Measurements from ENCODE around the gene GMPR2. TPM values are rescaled to one million over a fixed set of nuclear protein-coding genes. Genes with fewer than 3 reads are reported as not detected.

GMPR2 gene
- total and polyA plus RNA-seq, 2 of the 13 experiments (the other 11 are each of a cell fraction or from before 2014, with no cell fraction given): 210 to 273 TPM

DNA sequence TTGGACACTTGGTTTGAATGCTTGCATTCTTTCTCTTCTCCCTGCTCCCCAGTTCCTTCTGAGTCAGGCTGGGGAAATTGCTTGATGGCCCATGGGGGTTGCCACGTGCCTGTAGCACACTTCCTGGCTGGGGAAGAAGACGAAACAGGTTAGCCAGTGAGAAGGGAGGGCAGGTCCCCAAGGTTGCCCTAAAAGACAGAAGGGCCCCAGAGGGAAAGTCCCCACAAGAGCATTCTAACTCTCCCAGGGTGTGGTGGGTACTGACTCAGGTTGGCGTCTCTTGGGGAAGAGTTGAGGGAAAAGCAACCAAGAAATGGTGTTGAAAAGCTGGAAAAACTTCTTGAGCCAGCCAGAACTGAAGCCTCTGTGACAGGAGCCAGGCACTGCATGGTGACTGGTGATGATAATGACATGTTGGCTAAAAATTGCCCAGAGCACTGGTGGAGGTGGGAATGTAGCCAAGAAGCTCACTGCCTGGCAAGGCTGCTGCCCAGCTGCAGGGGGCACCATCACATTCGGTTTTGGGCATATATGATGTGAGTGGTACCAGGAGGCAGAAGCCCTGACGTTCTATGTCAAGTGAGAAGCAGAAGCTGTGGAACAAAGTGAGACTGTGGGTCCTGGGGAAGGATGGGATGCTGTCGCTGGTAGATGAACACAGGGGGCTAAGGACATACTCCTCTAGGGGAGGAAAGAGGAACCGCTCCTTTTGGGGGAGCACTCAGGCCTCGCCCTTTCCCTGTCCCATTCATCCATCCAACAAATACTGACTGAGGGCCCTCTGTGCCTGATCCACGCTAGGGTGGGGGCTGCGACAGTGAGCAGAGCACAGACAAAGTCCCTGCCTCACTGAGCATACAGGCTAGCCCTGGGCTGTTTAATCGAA is 46.8 kb downstream of the GMPR2 start (continued):
- TF ChIP-seq, protein P1, sequence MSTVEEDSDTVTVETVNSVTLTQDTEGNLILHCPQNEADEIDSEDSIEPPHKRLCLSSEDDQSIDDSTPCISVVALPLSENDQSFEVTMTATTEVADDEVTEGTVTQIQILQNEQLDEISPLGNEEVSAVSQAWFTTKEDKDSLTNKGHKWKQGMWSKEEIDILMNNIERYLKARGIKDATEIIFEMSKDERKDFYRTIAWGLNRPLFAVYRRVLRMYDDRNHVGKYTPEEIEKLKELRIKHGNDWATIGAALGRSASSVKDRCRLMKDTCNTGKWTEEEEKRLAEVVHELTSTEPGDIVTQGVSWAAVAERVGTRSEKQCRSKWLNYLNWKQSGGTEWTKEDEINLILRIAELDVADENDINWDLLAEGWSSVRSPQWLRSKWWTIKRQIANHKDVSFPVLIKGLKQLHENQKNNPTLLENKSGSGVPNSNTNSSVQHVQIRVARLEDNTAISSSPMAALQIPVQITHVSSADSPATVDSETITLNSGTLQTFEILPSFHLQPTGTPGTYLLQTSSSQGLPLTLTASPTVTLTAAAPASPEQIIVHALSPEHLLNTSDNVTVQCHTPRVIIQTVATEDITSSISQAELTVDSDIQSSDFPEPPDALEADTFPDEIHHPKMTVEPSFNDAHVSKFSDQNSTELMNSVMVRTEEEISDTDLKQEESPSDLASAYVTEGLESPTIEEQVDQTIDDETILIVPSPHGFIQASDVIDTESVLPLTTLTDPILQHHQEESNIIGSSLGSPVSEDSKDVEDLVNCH (CRISPR knock-in tag; IDR thresholded peaks at IDR 0.05): no peak
- TF ChIP-seq THAP11 (CRISPR knock-in tag; IDR thresholded peaks at IDR 0.05) (no peak), ZNF501 (CRISPR knock-in tag; IDR thresholded peaks at IDR 0.05) (no peak), XRCC5 (optimal IDR thresholded peaks at IDR 0.05; ENCODE audit: low read length) (peak; percentile 13), RFX5 (IDR thresholded peaks at IDR 0.05; ENCODE audit: low read depth, low read length) (peak; percentile 58; the same call in 1 of the 2 replicates), POLR2A (IDR thresholded peaks at IDR 0.05; ENCODE audit: insufficient read depth in 1 of 2, low read depth in 2 of 2, low read length in 2 of 2) (0 out of 4 replicates have a peak, but pooled peaks of 1 of the 2 experiments have one; percentile 10)

DNA sequence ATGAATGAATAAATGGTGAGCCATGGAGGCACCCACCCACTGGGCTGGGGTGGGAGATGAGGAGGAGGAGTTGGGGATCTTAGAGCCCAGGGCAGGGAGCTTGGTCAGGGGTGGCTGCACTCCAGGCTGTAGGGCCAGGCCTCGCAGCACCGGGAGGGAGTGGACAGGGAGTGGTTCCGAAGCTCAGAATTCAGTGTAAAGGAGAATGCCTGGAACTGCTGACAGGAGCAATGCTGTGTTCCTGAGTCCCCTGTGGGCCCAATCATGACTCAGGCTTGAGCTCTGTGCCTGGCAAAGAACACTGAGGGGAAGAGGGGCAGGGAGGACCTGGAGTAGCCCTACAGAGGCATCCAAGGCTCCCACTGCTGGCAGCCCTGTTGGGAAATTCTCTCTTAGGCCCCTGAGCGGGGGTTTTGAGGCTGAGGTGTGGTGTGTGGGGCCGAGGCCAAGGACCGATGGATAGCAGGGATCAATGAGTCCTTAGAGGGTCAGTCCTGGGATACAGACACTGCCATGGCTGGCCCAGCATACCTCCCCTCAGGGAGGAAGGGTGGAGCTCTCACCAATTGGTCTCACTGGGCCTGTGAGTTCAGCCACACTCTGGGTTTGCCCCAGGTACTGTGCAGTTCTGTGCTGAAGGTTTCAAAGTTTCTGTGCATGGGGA is 48.2 kb downstream of the GMPR2 start:
- Histone ChIP-seq H3K4me3 (replicated peaks in 1 of 3; ENCODE audit: insufficient read depth in 1 of 3, low read depth in 2 of 3, low read length in 3 of 3) (no peak overlapping the region), H3K4me2 (ENCODE audit: low read depth, low read length) (no peak overlapping the region), H2AFZ (ENCODE audit: low read length) (no peak overlapping the region), H4K20me1 (ENCODE audit: insufficient read depth, low read length) (no peaks in the 10 kb centered on the region), H3K9ac (ENCODE audit: insufficient read depth, low read depth, low read length) (no peak overlapping the region), H3K27me3 (ENCODE audit: control insufficient read depth in 1 of 2, insufficient read depth in 2 of 2, low read length in 2 of 2) (no peaks in the 10 kb centered on the region), H3K9me3 (ENCODE audit: low read length) (no peaks in the 10 kb centered on the region), H3K27ac (ENCODE audit: extremely low read length, insufficient read depth, low read length) (no peak overlapping the region), H3K4me1 (ENCODE audit: insufficient read depth, low read length) (no peaks in the 10 kb centered on the region), H3K79me2 (ENCODE audit: insufficient read depth, low read length) (no peaks in the 10 kb centered on the region), H3K36me3 (replicated peaks in 1 of 2; ENCODE audit: control insufficient read depth in 1 of 2, insufficient read depth in 2 of 2, low read length in 2 of 2) (no peaks in the 10 kb centered on the region)
- ChIA-PET CTCF (ENCODE audit: low intra/inter-chr PET ratio, low total read pairs) (no interaction called here), POLR2A (interaction anchor here (0.9 to 4.8 kb wide), 6 partner anchors 7 to 86 kb away, joined by 3 to 27 read pairs (median 6); partner anchors contain the start of genes CIDEB, RABGGTA, TINF2 and TM9SF1)
- intact Hi-C loops (cut with micrococcal nuclease; ENCODE audit: unreplicated experiment) (no loop called here), in situ Hi-C loops (cut with HindIII; ENCODE audit: extremely low pct_ligation_motif_present, low pct_unique_long_range_greater_than_20kb) (no loop called here)
- no TSS peak for BruUV-seq (replicated peaks)
- DNase-seq (ENCODE audit: low spot score) (no peak), ATAC-seq (no peak; the same call in 2 of the 3 replicates), FAIRE-seq (no peak)
- 80% methylated on average over 6 of the region's 6 CpGs for WGBS (ENCODE audit: low lambda C conversion rate)
- no peak for TF ChIP-seq FOSL2 (CRISPR knock-in tag; IDR thresholded peaks at IDR 0.05)
- 0 out of 2 replicates have a peak, but pooled peaks have one; percentile 22 for TF ChIP-seq ZNF790 (CRISPR knock-in tag; IDR thresholded peaks at IDR 0.05; ENCODE audit: borderline replicate concordance)
- TF ChIP-seq BORCS8-MEF2B (CRISPR knock-in tag; IDR thresholded peaks at IDR 0.05): 0 out of 2 replicates have a peak, but pooled peaks have one; percentile 53
- TF ChIP-seq AGO2 (optimal IDR thresholded peaks at IDR 0.05; ENCODE audit: low read depth, low read length): peak; percentile 29
- TF ChIP-seq, protein P2, sequence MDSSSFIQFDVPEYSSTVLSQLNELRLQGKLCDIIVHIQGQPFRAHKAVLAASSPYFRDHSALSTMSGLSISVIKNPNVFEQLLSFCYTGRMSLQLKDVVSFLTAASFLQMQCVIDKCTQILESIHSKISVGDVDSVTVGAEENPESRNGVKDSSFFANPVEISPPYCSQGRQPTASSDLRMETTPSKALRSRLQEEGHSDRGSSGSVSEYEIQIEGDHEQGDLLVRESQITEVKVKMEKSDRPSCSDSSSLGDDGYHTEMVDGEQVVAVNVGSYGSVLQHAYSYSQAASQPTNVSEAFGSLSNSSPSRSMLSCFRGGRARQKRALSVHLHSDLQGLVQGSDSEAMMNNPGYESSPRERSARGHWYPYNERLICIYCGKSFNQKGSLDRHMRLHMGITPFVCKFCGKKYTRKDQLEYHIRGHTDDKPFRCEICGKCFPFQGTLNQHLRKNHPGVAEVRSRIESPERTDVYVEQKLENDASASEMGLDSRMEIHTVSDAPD (CRISPR knock-in tag; IDR thresholded peaks at IDR 0.05): peak; percentile 27; the same call in 1 of the 2 replicates
- TF ChIP-seq KDM5B (CRISPR knock-in tag; IDR thresholded peaks at IDR 0.05; ENCODE audit: borderline replicate concordance): 0 out of 2 replicates have a peak, but pooled peaks have one; percentile 31
- TF ChIP-seq, protein P3, sequence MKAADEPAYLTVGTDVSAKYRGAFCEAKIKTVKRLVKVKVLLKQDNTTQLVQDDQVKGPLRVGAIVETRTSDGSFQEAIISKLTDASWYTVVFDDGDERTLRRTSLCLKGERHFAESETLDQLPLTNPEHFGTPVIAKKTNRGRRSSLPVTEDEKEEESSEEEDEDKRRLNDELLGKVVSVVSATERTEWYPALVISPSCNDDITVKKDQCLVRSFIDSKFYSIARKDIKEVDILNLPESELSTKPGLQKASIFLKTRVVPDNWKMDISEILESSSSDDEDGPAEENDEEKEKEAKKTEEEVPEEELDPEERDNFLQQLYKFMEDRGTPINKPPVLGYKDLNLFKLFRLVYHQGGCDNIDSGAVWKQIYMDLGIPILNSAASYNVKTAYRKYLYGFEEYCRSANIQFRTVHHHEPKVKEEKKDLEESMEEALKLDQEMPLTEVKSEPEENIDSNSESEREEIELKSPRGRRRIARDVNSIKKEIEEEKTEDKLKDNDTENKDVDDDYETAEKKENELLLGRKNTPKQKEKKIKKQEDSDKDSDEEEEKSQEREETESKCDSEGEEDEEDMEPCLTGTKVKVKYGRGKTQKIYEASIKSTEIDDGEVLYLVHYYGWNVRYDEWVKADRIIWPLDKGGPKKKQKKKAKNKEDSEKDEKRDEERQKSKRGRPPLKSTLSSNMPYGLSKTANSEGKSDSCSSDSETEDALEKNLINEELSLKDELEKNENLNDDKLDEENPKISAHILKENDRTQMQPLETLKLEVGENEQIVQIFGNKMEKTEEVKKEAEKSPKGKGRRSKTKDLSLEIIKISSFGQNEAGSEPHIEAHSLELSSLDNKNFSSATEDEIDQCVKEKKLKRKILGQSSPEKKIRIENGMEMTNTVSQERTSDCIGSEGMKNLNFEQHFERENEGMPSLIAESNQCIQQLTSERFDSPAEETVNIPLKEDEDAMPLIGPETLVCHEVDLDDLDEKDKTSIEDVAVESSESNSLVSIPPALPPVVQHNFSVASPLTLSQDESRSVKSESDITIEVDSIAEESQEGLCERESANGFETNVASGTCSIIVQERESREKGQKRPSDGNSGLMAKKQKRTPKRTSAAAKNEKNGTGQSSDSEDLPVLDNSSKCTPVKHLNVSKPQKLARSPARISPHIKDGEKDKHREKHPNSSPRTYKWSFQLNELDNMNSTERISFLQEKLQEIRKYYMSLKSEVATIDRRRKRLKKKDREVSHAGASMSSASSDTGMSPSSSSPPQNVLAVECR (CRISPR knock-in tag; IDR thresholded peaks at IDR 0.05; ENCODE audit: borderline replicate concordance): 0 out of 2 replicates have a peak, but pooled peaks have one; percentile 13
